Inflammatory macrophage (primary cell): Measurements from ENCODE around the gene MNT.

Source experiments
- DNase-seq, 2 donors: peaks; one replicate each; pipeline ENCODE4 v3.0.0-alpha.2; 2020 to 2022

MNT gene

DNA sequence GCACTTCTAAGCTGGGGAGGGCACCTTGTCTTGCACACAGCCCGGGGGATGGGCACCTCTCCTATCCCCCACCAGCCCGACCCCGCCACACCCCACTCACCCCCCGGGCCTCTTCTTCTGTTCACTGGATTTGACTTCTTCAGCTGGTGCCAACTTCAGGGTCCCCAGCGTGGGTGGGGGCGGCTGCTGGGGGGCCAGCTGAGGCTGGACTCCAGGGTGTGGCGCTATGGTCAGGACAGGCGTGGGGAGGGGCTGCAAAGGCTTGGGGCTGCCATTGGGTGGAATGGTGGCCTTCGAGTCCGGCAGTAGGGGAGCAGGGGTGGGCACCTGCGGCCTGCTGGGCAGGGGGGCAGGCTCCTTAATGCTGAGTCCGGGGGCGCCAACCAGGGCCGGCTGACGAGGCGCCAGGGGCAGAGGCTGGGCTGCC lies 6.1 kb downstream of the MNT start:
- no peak for DNase-seq

DNA sequence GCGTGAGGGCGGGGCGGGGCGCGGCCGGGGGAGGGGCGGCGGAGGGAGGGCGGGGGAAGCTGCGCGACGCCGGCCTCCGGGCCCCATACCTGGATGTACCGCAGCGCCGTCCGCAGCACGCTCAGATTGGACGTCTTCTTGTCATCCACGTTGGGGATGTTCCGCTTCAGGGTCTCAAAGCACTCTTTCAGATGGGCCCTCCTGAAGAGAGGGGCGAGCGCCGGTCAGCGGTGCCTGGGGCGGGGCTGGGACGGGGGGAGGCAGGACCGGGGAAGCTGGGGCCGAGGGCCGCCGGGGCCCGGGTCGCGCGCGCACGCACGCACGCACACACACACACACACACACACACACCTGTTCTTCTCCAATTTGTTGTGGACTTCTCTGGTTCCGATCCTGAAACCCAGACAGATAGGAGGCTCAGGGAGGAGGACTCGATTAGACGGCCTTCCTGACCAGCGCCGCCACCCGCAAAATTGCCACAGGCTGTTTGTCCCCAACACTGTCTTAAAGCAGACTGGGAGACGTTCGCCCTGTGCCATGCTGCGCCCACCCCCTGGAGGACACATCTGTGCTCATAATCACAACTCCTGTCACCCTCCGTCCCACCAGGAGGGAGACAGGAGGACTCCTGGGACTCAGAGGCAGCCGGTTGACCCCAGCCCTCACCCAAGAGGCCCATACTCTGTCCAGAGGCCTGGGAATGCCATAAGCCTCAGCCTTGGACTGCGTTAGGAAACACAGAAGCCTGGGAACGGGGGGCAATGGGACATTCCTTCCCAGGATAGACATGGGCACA lies 6.7 kb downstream of the MNT start:
- DNase-seq: no peak

DNA sequence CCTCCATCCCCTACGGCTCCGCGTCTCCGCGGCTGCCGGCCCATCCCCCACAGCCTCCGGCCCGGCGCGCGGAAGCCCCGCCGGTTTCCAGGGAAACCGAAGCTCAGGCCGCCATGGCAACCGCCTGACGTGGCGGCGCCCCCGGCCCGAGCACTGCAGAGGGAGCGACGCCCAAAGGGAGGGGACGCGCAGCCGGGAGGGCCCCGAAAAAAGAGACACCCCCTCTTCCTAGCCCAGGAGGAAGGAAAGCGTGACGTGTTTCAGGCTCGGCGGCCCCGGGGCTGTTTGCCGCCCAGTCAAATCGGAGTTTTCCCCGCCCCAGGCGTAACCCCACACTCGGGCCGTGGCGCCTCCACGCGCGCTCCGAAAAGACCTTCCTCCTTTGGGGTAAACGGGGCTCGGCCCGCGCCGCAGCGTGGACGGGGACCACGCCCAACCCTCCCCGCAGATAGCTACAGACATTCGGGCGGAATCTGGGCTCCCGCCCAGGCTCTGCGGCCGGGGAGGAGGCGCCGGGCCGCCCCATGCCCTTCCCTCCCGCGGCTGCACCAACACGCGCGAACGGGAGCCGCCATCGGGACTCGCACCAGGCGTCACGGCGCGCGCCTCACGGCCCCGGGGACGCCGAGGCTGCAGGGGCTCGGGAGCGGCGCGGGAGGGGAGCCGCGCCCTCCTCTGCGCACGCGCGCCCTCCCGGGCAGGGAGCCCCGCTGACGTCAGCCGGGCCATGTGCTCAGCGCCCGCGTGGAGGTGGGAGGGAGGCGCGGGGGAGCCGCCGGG lies 7.5 kb downstream of the MNT start:
- peak; percentile 83 for DNase-seq

DNA sequence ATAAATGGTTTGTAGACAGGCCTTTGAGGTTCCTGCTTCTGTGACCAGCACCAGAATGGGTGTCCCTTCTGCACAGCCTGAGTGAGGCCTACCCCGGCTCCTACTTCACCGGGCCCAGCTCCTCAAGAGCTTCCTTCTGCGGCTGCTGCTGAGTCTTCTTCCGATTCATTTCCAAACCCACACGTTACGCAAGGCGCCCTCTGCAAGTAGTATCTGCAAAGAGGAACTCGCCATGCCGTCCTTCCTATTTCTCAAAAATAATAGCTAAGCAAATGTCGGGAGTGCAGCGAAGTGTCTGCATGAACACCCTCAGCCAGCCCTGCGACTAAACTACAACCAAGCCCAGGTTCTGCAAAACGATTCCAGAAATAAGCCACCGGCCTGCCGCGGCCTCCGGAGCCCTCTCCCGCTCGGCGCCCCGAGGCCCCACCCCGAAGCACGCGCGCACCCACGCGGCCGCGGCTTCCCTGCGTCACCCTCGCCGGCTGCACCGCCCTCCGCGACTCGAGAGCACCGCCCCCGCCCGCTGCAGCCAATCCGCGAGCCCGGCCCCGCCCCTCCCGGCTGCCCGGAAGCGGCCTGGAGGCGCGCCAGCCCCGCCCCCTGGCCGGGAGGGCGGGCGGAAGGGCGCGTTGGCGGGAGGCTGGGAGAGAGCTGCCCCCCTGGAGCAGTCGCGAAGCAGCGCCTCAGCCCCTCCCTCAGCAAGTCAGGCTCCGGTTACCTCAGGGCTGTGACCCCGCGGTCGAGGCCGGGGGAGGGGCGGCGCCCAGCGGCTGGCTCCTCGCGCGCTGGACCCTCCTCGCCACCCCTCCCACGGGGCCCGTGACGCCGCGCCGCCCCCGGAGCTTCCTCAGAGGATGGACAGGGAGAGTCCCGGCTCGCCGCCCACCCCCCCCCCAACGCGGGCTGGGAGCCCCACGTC lies 8.3 kb downstream of the MNT start:
- peak; percentile 98 to 99 for DNase-seq

DNA sequence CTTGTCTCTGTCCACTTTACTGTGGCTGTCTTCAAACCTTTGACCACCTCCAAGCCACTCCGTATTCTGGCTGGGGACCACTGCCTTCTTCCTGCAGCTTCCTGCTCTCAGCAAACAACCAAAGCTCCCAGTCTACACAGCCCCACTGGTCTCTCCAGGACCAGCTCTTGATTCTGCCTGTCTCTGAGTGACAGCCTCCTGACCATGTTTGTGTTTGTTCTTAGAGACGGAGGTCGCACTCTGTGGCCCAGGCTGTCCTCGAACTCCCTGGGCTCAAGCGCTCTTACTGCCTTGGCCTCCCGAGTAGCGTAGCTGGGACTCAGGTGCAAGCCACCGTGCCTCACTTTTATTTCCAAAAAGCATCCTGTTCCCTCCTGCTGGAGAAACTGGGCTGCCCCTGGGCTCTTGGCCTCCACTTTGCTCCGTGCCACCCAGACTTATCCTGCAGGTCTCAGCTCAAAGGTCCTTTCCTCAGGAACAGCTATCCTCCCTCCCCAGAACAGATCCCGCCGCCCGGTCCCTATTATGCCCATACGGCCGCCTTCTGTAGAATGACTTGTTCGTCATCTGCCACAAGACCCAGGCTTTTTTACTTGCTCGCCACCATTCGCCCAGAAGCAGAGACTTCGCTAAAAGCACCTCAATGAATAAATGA lies 9.1 kb downstream of the MNT start:
- DNase-seq: no peak

DNA sequence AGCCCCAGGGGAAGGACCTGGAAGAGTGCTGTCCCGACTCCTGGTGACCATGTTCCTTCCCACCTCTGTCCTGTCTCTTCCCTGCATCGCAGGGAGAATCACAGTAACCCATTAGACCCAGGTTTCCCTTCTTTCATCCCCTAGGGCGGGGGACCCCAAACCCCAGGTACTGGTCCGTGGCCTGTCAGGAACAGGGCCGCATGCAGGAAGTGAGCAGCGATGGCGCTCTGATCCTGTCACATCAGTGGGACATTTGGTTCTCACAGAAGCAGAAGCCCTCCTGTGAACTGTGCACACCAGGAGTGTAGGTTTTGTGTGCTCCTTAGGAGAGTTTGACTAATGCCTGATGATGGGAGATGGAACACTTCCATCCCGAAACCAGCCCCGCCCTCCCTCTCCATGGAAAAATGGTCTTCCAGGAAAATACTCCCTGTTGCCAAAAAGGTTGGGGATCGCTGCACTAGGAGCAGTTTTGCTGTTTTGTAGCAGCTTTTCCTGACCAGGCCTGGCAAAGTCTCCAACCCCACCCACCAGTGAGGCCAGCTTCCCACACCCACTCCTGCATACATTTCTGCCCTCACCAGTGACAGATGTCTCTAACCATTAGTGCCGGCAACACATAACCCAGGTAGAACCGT lies 10.5 kb downstream of the MNT start:
- DNase-seq: no peak

DNA sequence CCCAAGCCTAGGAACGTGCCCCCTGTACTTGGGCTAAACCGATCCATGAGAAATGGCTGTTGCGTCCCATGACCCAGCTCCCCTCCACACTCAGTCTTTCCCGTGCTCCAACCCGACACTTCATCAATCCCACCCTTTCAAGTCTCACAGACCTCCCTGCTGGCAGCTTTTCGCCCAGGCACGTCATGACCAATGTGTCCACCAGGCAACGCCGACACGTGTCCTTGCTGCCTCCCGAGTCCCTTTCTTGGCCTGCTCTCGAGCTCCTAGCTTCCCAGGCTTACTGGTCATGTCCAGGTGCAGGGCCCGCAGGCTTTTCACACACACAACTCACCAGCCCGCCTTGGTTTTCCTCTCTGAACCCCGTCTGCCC lies 12.2 kb downstream of the MNT start:
- DNase-seq: no peak

DNA sequence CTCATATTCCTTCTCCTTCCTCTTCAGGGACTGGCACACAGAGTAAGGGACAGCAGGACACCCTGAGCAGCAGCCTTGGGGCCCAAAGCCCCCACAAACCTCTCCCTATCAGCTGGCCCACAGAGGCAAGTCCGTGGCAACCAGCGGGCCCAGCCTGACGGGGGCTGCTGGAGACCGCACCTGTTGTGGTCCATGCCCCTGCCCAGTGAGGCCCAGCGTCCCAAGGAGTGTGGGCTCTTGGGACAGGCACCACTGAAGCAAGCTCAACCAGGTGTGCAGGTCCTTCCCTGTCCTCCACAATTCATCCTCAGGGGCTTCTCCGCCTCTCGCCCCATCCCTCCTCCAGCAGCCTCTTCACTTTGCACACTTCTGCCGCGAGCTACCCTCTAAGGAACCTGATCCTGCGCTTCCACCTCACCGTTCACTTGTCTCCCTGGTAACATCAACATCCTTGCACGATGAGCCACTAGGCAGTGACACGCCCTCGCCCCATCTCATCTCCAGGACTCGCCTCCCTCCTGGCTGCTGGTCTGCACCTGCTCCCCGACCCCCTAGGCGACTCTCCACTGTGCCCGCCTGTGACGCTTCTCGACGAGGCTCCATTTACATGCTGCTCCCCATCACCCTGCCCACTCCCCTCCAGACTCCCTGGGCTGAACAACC lies 12.7 kb downstream of the MNT start:
- DNase-seq: no peak

DNA sequence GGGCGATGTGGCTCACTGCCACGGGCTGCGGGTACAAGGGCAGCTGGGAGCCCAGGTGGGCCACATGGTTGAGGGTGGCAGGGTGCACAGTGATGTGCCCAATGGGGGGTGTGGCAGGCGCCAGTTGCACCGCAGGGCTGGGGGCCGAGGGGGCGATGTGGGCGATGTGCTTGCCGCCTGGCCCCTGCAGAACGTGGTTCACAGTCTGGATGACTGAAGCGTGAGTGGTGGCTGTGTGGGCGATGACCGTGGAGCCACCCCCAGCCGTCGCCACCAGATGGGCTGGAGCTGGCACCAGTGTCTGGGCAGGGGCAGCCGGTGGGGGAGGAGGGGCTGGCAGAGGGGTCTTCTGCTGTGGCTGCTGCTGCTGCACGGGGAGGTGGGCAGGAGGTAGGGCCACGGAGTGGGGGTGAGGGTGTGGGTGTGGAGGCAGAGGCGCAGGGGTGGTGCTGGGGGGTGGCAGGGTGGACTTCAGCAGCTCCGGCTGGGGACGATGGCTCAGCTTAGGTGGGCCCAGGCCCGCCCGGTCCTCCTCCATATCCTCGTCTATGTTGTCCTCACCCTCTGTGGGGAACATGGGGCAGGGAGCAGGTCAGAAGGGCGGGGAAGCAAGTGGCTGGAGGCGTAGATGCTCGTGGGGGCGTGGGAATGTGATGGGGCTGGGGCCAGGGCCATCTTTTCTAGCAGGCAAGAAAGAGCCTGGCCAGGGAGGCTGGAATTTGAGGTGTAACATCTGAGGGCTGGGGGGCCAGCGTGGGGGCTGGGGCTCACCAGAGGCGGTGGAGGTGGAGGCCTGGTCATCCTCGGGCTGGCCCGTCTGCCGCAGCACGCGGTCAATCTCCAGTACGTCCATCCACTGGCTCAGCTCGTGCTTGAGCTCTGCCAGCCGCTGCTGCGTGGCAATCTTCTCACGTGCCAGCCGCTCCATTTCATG lies 13.5 kb downstream of the MNT start:
- DNase-seq: no peak

DNA sequence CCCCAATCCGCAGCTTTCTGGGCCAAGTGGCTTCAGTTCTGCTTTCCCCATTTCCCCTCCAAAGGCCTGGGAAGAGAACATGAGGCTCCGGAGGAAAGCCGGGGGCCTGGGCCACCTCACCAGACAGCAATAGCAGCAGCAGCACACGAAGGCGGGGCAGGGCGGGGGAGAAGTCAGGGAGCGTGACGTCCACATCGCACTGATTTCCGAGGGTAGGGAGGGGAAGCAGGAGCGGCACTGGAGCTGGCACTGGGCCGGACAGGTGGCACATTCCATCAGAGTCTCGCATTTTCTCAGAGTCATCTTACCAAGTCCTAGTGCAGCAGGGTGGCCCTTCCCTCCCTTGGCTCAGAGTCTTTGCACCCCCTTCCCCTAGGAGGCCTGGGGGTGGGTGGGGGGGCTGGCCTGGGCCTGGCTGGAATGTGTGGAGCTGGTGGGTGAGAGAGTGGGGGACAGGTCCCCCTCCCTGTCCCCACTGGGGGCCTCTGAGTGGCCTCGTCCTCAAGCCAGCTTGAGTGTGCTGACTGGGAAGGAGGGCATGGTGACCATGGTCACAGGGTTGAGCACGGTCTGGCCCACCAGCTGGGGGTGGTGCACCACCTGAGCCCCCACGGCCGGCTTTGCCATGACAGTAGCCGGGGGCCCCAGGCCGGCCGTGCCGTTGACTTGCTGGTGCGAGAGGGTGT lies 14.3 kb downstream of the MNT start:
- DNase-seq: no peak

DNA sequence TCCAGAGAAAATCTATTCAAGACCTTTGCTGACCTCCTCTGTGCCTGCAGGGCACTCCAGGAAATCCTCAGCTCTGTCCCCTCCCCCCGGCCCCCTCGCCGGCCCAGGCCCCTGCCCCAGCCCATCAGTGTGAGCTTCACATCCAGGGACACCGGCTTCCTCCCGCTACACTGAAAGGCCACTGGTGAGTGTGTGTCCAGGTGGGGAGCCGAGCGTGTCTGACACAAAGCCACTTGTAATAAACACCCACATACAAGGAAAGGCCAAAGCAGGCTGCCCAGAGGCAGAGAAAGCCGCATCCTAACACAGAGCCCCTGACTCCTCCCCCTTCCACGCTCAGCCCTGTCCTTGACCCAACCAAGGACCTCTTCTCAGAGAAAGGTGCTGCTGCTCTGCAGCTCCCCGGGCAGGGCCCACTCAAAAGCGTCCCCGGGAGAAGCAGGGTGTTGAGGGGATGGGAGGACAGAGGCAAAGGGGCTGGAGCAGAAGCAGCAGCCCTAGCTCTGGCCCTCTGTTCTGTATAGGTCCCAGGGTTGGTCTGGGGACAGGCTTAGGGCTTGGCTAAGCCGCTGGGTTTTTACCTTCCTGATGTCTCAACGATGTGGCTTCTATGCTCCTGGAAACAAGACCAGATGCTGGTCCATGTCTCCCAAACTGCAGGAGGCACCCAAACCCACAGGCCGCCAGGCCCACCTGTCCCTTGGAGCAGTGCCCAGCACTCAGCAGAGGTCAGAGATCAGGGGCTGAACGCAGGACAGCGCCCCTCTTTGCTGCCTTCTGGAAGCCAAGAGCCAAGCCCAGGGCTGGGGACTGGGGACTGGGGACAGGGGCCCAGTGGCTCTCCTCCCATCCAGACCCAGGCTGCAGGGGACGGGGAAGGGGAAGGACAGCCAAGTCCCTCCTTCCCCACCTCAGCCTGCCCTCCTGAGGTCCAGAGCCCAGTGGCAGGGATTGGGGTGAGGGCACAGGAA lies 15.3 kb downstream of the MNT start:
- no peak for DNase-seq

DNA sequence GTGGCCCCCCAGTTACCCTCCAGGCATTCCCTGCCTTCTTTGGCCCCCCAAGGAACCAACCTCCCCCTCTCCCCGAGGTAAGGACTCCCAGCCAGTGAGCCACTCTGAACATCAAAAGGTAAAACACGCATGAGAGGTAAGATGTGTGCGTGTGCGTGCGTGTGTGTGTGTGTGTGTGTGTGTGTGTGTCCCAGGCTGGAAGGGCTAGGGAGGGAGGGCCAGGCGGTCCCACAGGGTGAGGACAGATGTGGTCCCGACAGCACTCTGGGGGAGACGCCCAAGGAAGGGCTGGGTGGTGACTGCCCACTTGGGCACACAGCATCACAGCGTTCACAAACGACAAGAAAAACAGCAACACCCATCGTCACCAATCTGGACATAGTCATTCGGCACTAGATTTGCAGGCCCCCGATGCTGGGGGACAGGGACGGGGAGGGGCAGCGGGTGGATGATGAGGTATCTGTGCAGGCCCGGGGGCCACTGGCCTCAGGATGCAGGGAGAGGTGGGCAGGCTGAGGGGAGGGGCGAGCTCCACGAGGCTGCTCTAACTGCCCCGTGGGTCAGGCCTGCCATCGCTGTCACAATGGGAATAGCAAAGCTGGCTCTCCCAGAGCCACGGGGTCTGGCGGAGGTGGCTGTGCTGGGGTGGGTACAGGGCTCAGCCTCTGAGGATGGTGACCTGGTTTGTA lies 16.3 kb downstream of the MNT start:
- DNase-seq: no peak

DNA sequence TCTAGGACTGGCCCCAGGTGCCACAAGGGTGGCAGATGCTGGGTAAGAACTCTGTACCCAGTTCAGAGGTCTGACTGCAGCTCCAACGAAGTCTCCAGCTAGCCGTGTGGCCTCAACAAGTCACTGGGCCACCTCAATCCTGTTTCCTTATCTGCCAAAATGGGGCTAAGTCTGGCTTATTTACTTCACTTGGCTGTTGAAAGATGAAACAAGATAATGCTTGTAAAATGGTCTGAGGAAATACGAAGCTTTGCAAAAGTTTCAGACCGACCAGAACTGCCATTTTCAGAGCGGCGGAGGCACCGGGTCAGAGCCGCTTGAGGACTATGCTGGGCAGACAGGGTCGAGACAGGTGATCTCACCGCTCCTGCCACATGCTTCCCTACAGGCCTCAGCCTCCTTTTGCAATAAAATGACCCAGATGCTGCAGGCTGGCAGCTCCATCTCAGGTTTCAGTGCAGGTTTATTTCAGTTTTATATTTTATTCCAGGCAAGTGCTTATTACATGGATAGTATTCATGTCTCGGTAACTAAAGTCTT lies 17.2 kb downstream of the MNT start:
- DNase-seq: no peak

DNA sequence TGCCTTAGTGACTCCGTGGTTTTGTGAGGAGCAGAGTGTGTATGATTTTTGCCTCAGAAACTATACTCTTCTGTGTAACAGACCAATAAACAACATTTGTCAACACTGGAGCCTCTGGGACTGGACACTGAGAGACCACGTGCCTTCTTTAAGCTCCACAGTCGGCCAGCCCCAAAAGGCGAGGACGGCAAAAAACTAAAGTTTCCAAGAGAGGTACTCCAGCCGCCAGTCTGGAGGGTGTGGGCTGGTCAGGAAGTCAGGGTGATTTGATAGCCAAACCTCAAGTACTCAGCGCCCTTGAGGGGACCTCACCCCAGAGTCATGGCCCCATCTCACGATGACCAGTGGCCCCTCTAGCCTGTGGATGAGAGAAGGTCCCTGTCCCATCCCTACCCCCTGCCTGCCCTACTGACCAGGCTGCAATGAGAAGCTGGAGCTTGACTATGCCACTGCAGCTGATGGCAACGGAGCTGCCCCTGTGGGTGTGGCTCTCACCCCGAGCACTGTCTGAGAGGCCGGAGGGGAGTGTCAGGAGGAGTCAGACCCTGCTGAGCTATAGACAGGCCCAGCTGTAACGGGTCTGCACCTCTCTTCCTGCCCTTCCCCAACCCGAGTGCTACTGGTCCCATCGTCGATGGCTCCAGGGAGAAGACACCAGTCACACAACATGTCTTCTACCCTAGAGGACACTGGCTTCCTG lies 19.8 kb downstream of the MNT start:
- DNase-seq: no peak

DNA sequence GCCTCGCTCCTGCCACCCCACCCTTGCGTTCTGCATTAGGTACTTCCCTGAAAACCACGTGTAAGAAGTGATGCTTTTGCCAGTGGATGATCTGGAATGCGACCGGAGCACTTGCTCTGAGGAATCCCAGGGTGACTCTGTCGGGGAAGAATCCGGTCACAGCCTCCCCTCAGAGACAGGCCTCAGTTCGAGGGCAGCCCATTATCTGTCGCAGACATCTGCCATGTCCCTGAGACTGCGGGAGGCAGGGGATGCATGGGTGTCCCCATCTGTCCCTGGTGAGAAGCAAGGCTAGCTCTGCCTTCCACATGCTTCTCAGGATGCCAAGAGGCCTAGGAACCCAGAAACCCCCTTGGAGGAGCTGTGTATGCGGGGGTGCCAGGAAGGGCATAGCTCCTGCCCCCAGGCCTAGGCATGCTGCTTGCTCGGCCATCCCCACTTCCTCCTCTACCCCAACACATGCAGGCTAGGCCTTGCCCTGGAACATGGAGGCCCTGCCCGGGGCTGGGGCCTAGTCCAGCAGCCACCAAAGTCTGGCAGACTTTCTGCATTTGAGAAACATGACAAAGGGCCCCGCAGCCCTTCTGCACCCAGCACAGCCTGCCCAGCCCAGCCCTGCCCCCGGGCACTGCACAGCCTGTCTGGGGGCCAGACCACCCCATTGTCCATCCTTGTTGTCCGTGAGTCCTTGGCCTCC lies 20.5 kb downstream of the MNT start:
- no peak for DNase-seq
